H1 (cell line): ENCODE data around the gene DEFB128. TPM values are rescaled to one million over a fixed set of nuclear protein-coding genes. Genes with fewer than 3 reads are reported as not detected.

Experiments used
- CTCF ChIA-PET: fragments of 300-600 bp; sonication (Branson Sonifier 250); formaldehyde crosslinking; loops from one replicate; lab custom pipeline; 2021; ENCODE audit not compliant: partially characterized antibody; lab: Charles Lee
- POLR2A ChIA-PET: fragments of 300-600 bp; sonication (Branson Sonifier 250); formaldehyde crosslinking; loops from one replicate; lab custom pipeline; 2021; ENCODE audit warnings: inconsistent platforms; ENCODE audit not compliant: partially characterized antibody; lab: Charles Lee
- DNase-seq, 2 experiments: peaks; one replicate each; pipeline versions ENCODE4 v3.0.0 to v3.0.0-alpha.2; 2010 to 2022; ENCODE audit warnings: low spot score in 2 of 2, low read depth in 1 of 2, mixed read lengths in 1 of 2
- FAIRE-seq: peaks from 2 replicates; lab custom pipeline; 2011; peaks lifted over from hg19 to GRCh38; lab: Jason Lieb, UNC
- H2AFZ ChIP-seq: 2 replicates; pipeline ENCODE4 v1.8.1; 2012; ENCODE audit warnings: low read length, inconsistent platforms
- H2AK5ac ChIP-seq: 2 replicates; pipeline ENCODE4 v1.6.1; 2013; ENCODE audit warnings: low read depth, low read length
- H2BK120ac ChIP-seq: replicated peaks from 2 replicates; pipeline ENCODE3; 2013; ENCODE audit warnings: low read depth, low read length, inconsistent platforms
- H2BK12ac ChIP-seq: 2 replicates; pipeline ENCODE4 v1.6.1; 2013; ENCODE audit warnings: low read depth, low read length
- H2BK15ac ChIP-seq: 2 replicates; pipeline ENCODE4 v1.6.1; 2013; ENCODE audit warnings: low read length
- H2BK20ac ChIP-seq: 2 replicates; pipeline ENCODE4 v1.6.1; 2013; ENCODE audit warnings: low read length
- H2BK5ac ChIP-seq: 2 replicates; pipeline ENCODE4 v1.6.1; 2013; ENCODE audit warnings: low read depth, low read length
- H3K14ac ChIP-seq: 2 replicates; pipeline ENCODE4 v1.6.1; 2013; ENCODE audit warnings: inconsistent platforms; ENCODE audit not compliant: insufficient read length
- H3K18ac ChIP-seq: 2 replicates; pipeline ENCODE4 v1.6.1; 2013; ENCODE audit warnings: low read length; ENCODE audit errors: extremely low read depth
- H3K23ac ChIP-seq: 2 replicates; pipeline ENCODE4 v1.6.1; 2013; ENCODE audit warnings: inconsistent platforms; ENCODE audit not compliant: insufficient read length
- H3K23me2 ChIP-seq: 2 replicates; pipeline ENCODE4 v1.6.1; 2013; ENCODE audit warnings: low read depth, low read length
- H3K27ac ChIP-seq: 2 replicates; pipeline ENCODE4 v1.6.1; 2011; ENCODE audit warnings: low read depth, low read length, inconsistent platforms
- H3K27me3 ChIP-seq, 4 experiments: replicated peaks in 1 of 4; 1 replicate in 1 of 4; 2 replicates in 3 of 4; pipeline versions ENCODE4 v1.6.1 to v1.8.1; 2011 to 2013; ENCODE audit warnings: low read length in 3 of 4, mild to moderate bottlenecking in 3 of 4, inconsistent platforms in 2 of 4, mixed read lengths in 2 of 4, moderate library complexity in 1 of 4; ENCODE audit not compliant: control insufficient read depth in 3 of 4, insufficient read depth in 3 of 4; ENCODE audit errors: extremely low read depth in 1 of 4
- H3K36me3 ChIP-seq, 4 experiments: 2 replicates each; pipeline versions ENCODE4 v1.6.1 to v1.8.1; 2011 to 2013; ENCODE audit warnings: mild to moderate bottlenecking in 4 of 4, low read length in 3 of 4, moderate library complexity in 2 of 4, control low read depth in 1 of 4, inconsistent platforms in 1 of 4; ENCODE audit not compliant: insufficient read depth in 4 of 4, control insufficient read depth in 2 of 4
- H3K4ac ChIP-seq: replicated peaks from 2 replicates; pipeline ENCODE3; 2013; ENCODE audit warnings: low read length, low read depth, mixed read lengths, inconsistent platforms; ENCODE audit not compliant: insufficient read length
- H3K4me1 ChIP-seq, 4 experiments: replicated peaks in 1 of 4; 1 replicate in 1 of 4; 2 replicates in 3 of 4; pipeline versions ENCODE4 v1.6.1 to v1.8.1; 2011 to 2013; ENCODE audit warnings: low read length in 3 of 4, inconsistent platforms in 2 of 4, mixed read lengths in 1 of 4; ENCODE audit not compliant: insufficient read depth in 4 of 4, control insufficient read depth in 3 of 4
- H3K4me2 ChIP-seq, 2 experiments: 2 replicates each; pipeline versions ENCODE4 v1.6.1 to v1.8.1; 2011 to 2013; ENCODE audit warnings: low read depth in 2 of 2, low read length in 2 of 2, control low read depth in 1 of 2, inconsistent platforms in 1 of 2, mild to moderate bottlenecking in 1 of 2; ENCODE audit not compliant: insufficient read depth in 1 of 2
- H3K4me3 ChIP-seq, 4 experiments: fragments of 200-600, 300-600 bp in 1 of 4; sonication (generic), shearing (Covaris generic), sonication (Bioruptor Twin) in 1 of 4; 2 replicates each; pipeline versions ENCODE4 v1.5.1 to v1.8.1; 2011 to 2016; ENCODE audit warnings: low read length in 4 of 4, low read depth in 3 of 4, control low read depth in 2 of 4, inconsistent platforms in 2 of 4, mild to moderate bottlenecking in 2 of 4, mixed read lengths in 1 of 4, moderate library complexity in 1 of 4; ENCODE audit not compliant: insufficient read depth in 2 of 4; ENCODE audit errors: extremely low read depth in 1 of 4
- H3K56ac ChIP-seq: replicated peaks from 2 replicates; pipeline ENCODE3; 2013; ENCODE audit warnings: low read depth, mild to moderate bottlenecking, mixed read lengths, low read length, inconsistent platforms; ENCODE audit not compliant: insufficient read length
- H3K79me1 ChIP-seq: 2 replicates; pipeline ENCODE4 v1.6.1; 2013; ENCODE audit warnings: low read depth, low read length, control low read depth
- H3K79me2 ChIP-seq, 2 experiments: 2 replicates each; pipeline versions ENCODE4 v1.6.1 to v1.8.1; 2012 to 2013; ENCODE audit warnings: low read length in 2 of 2, mild to moderate bottlenecking in 2 of 2, inconsistent platforms in 1 of 2; ENCODE audit not compliant: insufficient read depth in 2 of 2, control insufficient read depth in 1 of 2
- H3K9ac ChIP-seq, 4 experiments: replicated peaks in 1 of 4; 1 replicate in 1 of 4; 2 replicates in 3 of 4; pipeline versions ENCODE4 v1.6.1 to v1.8.1; 2011 to 2013; ENCODE audit warnings: low read depth in 3 of 4, low read length in 3 of 4, control low read depth in 2 of 4, mild to moderate bottlenecking in 2 of 4, moderate library complexity in 2 of 4, inconsistent platforms in 1 of 4; ENCODE audit errors: extremely low read depth in 1 of 4
- H3K9me3 ChIP-seq, 2 experiments: 2 replicates each; pipeline versions ENCODE4 v1.6.1 to v1.8.1; 2012 to 2013; ENCODE audit warnings: mild to moderate bottlenecking in 2 of 2, moderate library complexity in 2 of 2, control low read depth in 1 of 2, inconsistent platforms in 1 of 2, low read depth in 1 of 2, low read length in 1 of 2, mixed read lengths in 1 of 2; ENCODE audit not compliant: insufficient read depth in 2 of 2
- H4K20me1 ChIP-seq, 2 experiments: replicated peaks in 1 of 2; 2 replicates each; pipeline versions ENCODE3 to v1.8.1; 2011 to 2013; ENCODE audit warnings: inconsistent platforms in 2 of 2, low read length in 2 of 2, mild to moderate bottlenecking in 1 of 2; ENCODE audit not compliant: insufficient read depth in 2 of 2, control insufficient read depth in 1 of 2
- H4K5ac ChIP-seq: 2 replicates; pipeline ENCODE4 v1.6.1; 2013; ENCODE audit warnings: low read length, low read depth, mixed read lengths, inconsistent platforms; ENCODE audit not compliant: insufficient read length
- H4K8ac ChIP-seq: 2 replicates; pipeline ENCODE4 v1.8.0; 2013; ENCODE audit warnings: mild to moderate bottlenecking, moderate library complexity, low read length, inconsistent platforms; ENCODE audit not compliant: insufficient read depth; ENCODE audit errors: extremely low read depth
- H4K91ac ChIP-seq: replicated peaks from 2 replicates; pipeline ENCODE3; 2013; ENCODE audit warnings: low read length, mixed read lengths, inconsistent platforms; ENCODE audit not compliant: insufficient read length
- BRCA1 ChIP-seq: IDR thresholded peaks from 2 replicates; pipeline ENCODE4 v1.6.1; 2012; ENCODE audit warnings: low read depth, low read length, improper control_type of control experiment
- TBP ChIP-seq: IDR thresholded peaks from 2 replicates; pipeline ENCODE4 v1.6.1; 2011; ENCODE audit warnings: low read depth, low read length, improper control_type of control experiment
- WGBS, 2 experiments: shearing (Covaris generic) in 1 of 2; methylation state at CpG; one replicate each; pipeline versions ENCODE4 v1.1.6 to v1.1.7; 2013 to 2015; ENCODE audit warnings: low lambda C conversion rate in 2 of 2, mixed read lengths in 2 of 2, inconsistent platforms in 1 of 2, low coverage in 1 of 2, missing lambda C conversion rate in 1 of 2; ENCODE audit not compliant: insufficient replicate concordance in 2 of 2, insufficient coverage in 1 of 2, insufficient read length in 1 of 2; ENCODE audit errors: extremely low coverage in 1 of 2, missing lambda C conversion rate in 1 of 2; 5-methylcytosine and 5-hydroxymethylcytosine counted together
- polyA plus RNA-seq, 7 experiments: library from polyadenylated mRNA; depleted of rRNA in 3 of 7; stranded (reverse) in 5 of 7; unstranded in 2 of 7; fragments of >200 nt in 5 of 7; fragments of 200-250 nt in 2 of 7; gene quantifications; 1 replicate in 5 of 7; 2 replicates in 1 of 7; 4 replicates in 1 of 7; pipeline versions ENCODE4 v1.2.1 to v1.2.3, GENCODE V29; 2011 to 2013; ENCODE audit warnings: missing spikeins in 2 of 7, mixed read lengths in 2 of 7
- total RNA-seq: library from RNA; stranded (reverse); fragmentation: NEBNext Ultra II Directional; extraction: Animal tissue kit (Norgen Biotek cat#: 25700); gene quantifications from 2 replicates; pipeline ENCODE4 v1.2.1, GENCODE V29; 2021

The DEFB128 gene
- total and polyA plus RNA-seq, 2 of the 8 experiments (the other 6 are each of a cell fraction or from before 2014, with no cell fraction given), result not detected

DNA sequence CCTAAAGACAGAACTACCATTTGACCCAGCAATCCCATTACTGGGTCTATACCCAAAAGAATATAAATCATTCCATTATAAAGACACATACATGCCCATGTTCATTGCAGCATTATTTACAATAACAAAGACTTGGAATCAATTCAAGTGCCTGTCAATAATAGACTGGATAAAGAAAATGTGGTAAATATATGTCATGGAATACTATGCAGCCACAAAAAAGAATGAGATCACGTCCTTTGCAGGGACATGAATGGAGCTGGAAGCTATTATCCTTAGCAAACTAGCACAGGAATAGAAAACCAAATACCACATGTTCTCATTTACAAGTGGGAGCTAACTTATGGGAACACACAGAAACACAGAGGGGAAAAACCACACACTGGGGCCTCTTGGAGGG, 8.7 kb upstream of the DEFB128 start:
- no peak overlapping the region for H2AFZ ChIP-seq
- peaks cover 38 to 55% of the 10 kb centered on the region in 2 experiments for H3K9me3 ChIP-seq
- no peak overlapping the region for H2BK120ac ChIP-seq
- no peaks in the 10 kb centered on the region for H3K27me3 ChIP-seq
- DNase-seq, result no peak
- no peak overlapping the region for H4K91ac ChIP-seq
- no peak overlapping the region for H3K4ac ChIP-seq
- 63% methylated on average over 1 of the region's 1 CpG; no CpG with 5 or more reads in 1 of the 2 experiments for WGBS, 2 experiments
- TF ChIP-seq BRCA1, result no peak
- no peak for TF ChIP-seq TBP
- TF ChIP-seq, all 59 proteins: peak for 0
- Histone ChIP-seq H2BK15ac (no peak overlapping the region), H2BK20ac (no peak overlapping the region), H3K4me2 (no peak overlapping the region), H2AK5ac (no peak overlapping the region), H3K14ac (no peak overlapping the region), H3K36me3 (no peaks in the 10 kb centered on the region), H3K4me3 (no peak overlapping the region), H4K20me1 (no peaks in the 10 kb centered on the region), H3K79me1 (no peaks in the 10 kb centered on the region), H4K5ac (no peak overlapping the region), H3K23ac (no peak overlapping the region), H4K8ac (no peak overlapping the region), H3K9ac (no peak overlapping the region), H3K4me1 (no peaks in the 10 kb centered on the region), H2BK5ac (no peak overlapping the region), H3K18ac (no peak overlapping the region), H3K27ac (no peak overlapping the region), H2BK12ac (no peak overlapping the region), H3K79me2 (no peaks in the 10 kb centered on the region), H3K56ac (no peak overlapping the region), H3K23me2 (no peaks in the 10 kb centered on the region)
- CTCF ChIA-PET, result no interaction called here
- POLR2A ChIA-PET, result no interaction called here
- no peak for FAIRE-seq
